ENCODE data around the gene APBA2. TPM values are rescaled to one million over a fixed set of nuclear protein-coding genes. Genes with fewer than 3 reads are reported as not detected.

Gene APBA2
- total RNA-seq, 4 donors from 2014 or later, result 3.3 to 5.4 (median 4.5) TPM

- peaks cover 0 to 6% (median 0%) of the 10 kb centered on the region in 4 donors for H3K9me3 ChIP-seq
- no peaks in the 10 kb centered on the region for H3K27me3 ChIP-seq
- H3K4me3 ChIP-seq, result no peak overlapping the region
- H3K4me1 ChIP-seq, result no peaks in the 10 kb centered on the region
- no peaks in the 10 kb centered on the region for H3K36me3 ChIP-seq
- WGBS, 2 donors, result 88 to 92% methylated on average over 2 of the region's 2 CpGs
- no peak overlapping the region for H3K27ac ChIP-seq
- TF ChIP-seq EP300 (IDR thresholded peaks at IDR 0.05) (no peak), POLR2A (IDR thresholded peaks at IDR 0.05) (no peak), CTCF (IDR thresholded peaks at IDR 0.05) (no peak)
- DNase-seq (ENCODE audit: low spot score in 2 of 2), result no peak
Observed at GRCh38 chr15:28948036-28948435, 62.3 kb downstream of the APBA2 start.

GRCh38 chr15:28950916-28951315 is 65.1 kb downstream of the APBA2 start:
- Histone ChIP-seq H3K36me3 (no peaks in the 10 kb centered on the region), H3K4me3 (no peak overlapping the region), H3K4me1 (no peaks in the 10 kb centered on the region), H3K27ac (no peak overlapping the region), H3K9me3 (peaks cover 0 to 6% (median 0%) of the 10 kb centered on the region in 4 donors), H3K27me3 (no peaks in the 10 kb centered on the region)
- TF ChIP-seq CTCF (IDR thresholded peaks at IDR 0.05), result no peak
- no peak for TF ChIP-seq POLR2A (IDR thresholded peaks at IDR 0.05)
- TF ChIP-seq EP300 (IDR thresholded peaks at IDR 0.05), result no peak
- WGBS, 2 donors, result 90% methylated on average over 2 of the region's 2 CpGs
- no peak for DNase-seq (ENCODE audit: low spot score in 2 of 2)

GRCh38 chr15:28952666-28953491 is 67.1 kb downstream of the APBA2 start:
- no peak for DNase-seq (ENCODE audit: low spot score in 2 of 2)
- H3K9me3 ChIP-seq, result peaks cover 0 to 2% (median 0%) of the 10 kb centered on the region in 4 donors
- 39 to 53% methylated on average over 7 of the region's 7 CpGs for WGBS, 2 donors
- no peaks in the 10 kb centered on the region for H3K27me3 ChIP-seq
- no peak for TF ChIP-seq EP300 (IDR thresholded peaks at IDR 0.05)
- TF ChIP-seq POLR2A (IDR thresholded peaks at IDR 0.05), result no peak
- TF ChIP-seq CTCF (IDR thresholded peaks at IDR 0.05), result no peak
- H3K4me1 ChIP-seq, result no peaks in the 10 kb centered on the region
- no peak overlapping the region for H3K4me3 ChIP-seq
- H3K36me3 ChIP-seq, result no peaks in the 10 kb centered on the region
- H3K27ac ChIP-seq, result no peak overlapping the region

- no peak overlapping the region for H3K4me3 ChIP-seq
- peaks cover 0 to 9% (median 0%) of the 10 kb centered on the region in 4 donors for H3K9me3 ChIP-seq
- no peaks in the 10 kb centered on the region for H3K27me3 ChIP-seq
- TF ChIP-seq POLR2A (IDR thresholded peaks at IDR 0.05), result no peak
- no peak for TF ChIP-seq EP300 (IDR thresholded peaks at IDR 0.05)
- WGBS, 2 donors, result 88 to 93% methylated on average over 15 of the region's 15 CpGs
- no peaks in the 10 kb centered on the region for H3K4me1 ChIP-seq
- H3K27ac ChIP-seq, result no peak overlapping the region
- no peak for DNase-seq (ENCODE audit: low spot score in 2 of 2)
- no peaks in the 10 kb centered on the region for H3K36me3 ChIP-seq
Observed at GRCh38 chr15:28953573-28954195, 67.9 kb downstream of the APBA2 start.

GRCh38 chr15:28954466-28955159 is 68.8 kb downstream of the APBA2 start:
- Histone ChIP-seq H3K27ac (no peak overlapping the region), H3K4me3 (no peak overlapping the region), H3K36me3 (no peaks in the 10 kb centered on the region), H3K27me3 (no peaks in the 10 kb centered on the region), H3K9me3 (peaks cover 0 to 9% (median 0%) of the 10 kb centered on the region in 4 donors), H3K4me1 (no peaks in the 10 kb centered on the region)
- no peak for TF ChIP-seq POLR2A (IDR thresholded peaks at IDR 0.05)
- TF ChIP-seq CTCF (IDR thresholded peaks at IDR 0.05), result no peak
- no peak for TF ChIP-seq EP300 (IDR thresholded peaks at IDR 0.05)
- WGBS, 2 donors, result 69 to 74% methylated on average over 12 of the region's 12 CpGs
- DNase-seq (ENCODE audit: low spot score in 2 of 2), result no peak

Data from tibial nerve (tissue), 4 donors.